GM11168 (cell line): ENCODE data around the gene ARNT2.

Experiments
- in situ Hi-C: fragments of 300-500 bp; cut with MboI; formaldehyde crosslinking; loops from one replicate; pipeline ENCODE4 v1.12.0; 2022; ENCODE audit warnings: low sequenced_read_pairs; ENCODE audit not compliant: unreplicated experiment

Gene ARNT2

GRCh38 chr15:80483725-80484161 is 79.6 kb downstream of the ARNT2 start:
- in situ Hi-C loops = no loop called here

GRCh38 chr15:80484333-80484864 is 80.2 kb downstream of the ARNT2 start:
- in situ Hi-C loops = no loop called here

GRCh38 chr15:80485370-80486164 is 81.4 kb downstream of the ARNT2 start:
- in situ Hi-C loops = no loop called here

GRCh38 chr15:80487839-80488390 is 83.7 kb downstream of the ARNT2 start:
- in situ Hi-C loops = no loop called here

GRCh38 chr15:80489030-80489594 is 84.9 kb downstream of the ARNT2 start:
- in situ Hi-C loops = no loop called here

- in situ Hi-C loops = no loop called here
These were observed 86.3 kb downstream of the ARNT2 start for GRCh38 chr15:80490431-80490990.

- in situ Hi-C loops = no loop called here
These were observed 87.1 kb downstream of the ARNT2 start for GRCh38 chr15:80491163-80491847.

GRCh38 chr15:80492409-80492808 is 88.2 kb downstream of the ARNT2 start:
- in situ Hi-C loops = no loop called here

GRCh38 chr15:80492874-80493273 is 88.7 kb downstream of the ARNT2 start:
- in situ Hi-C loops = no loop called here

GRCh38 chr15:80494351-80494751 is 90.2 kb downstream of the ARNT2 start:
- in situ Hi-C loops = no loop called here

GRCh38 chr15:80494756-80495155 is 90.6 kb downstream of the ARNT2 start:
- in situ Hi-C loops = no loop called here

- in situ Hi-C loops = no loop called here
These were observed 91.3 kb downstream of the ARNT2 start for GRCh38 chr15:80495401-80495942.

GRCh38 chr15:80496096-80496495 is 91.9 kb downstream of the ARNT2 start:
- in situ Hi-C loops = no loop called here

- in situ Hi-C loops = no loop called here
These were observed 93.0 kb downstream of the ARNT2 start for GRCh38 chr15:80497221-80497620.

- in situ Hi-C loops = no loop called here
These were observed 94.5 kb downstream of the ARNT2 start for GRCh38 chr15:80498652-80499051.

GRCh38 chr15:80500021-80500420 is 95.8 kb downstream of the ARNT2 start:
- in situ Hi-C loops = no loop called here

- in situ Hi-C loops = no loop called here
These were observed 97.3 kb downstream of the ARNT2 start for GRCh38 chr15:80501476-80501875.

GRCh38 chr15:80502782-80503181 is 98.6 kb downstream of the ARNT2 start:
- in situ Hi-C loops = no loop called here

GRCh38 chr15:80503319-80503952 is 99.3 kb downstream of the ARNT2 start:
- in situ Hi-C loops = no loop called here

GRCh38 chr15:80504931-80505330 is 100.7 kb downstream of the ARNT2 start:
- in situ Hi-C loops = no loop called here
